HCT116 (cell line): Measurements from ENCODE around the gene SLC6A6. TPM values are rescaled to one million over a fixed set of nuclear protein-coding genes. Genes with fewer than 3 reads are reported as not detected.

Experiments used
- ATAC-seq: fragments of 200-7000 bp; cut with Tn5 transposase; 2 replicates; pipeline ENCODE4 v1.9.1; 2020; ENCODE audit warnings: mild to moderate bottlenecking, moderate library complexity
- BruUV-seq: library from RNA; stranded (reverse); fragments of 400-500 nt; replicated peaks from 2 replicates; lab custom pipeline; 2021; lab: Mats Ljungman, UMichigan
- CTCF ChIA-PET: fragments of 300-600 bp; sonication (Branson Sonifier 250); formaldehyde crosslinking; loops from one replicate; lab custom pipeline; 2021; ENCODE audit warnings: antibody characterized with exemption; lab: Charles Lee
- POLR2A ChIA-PET: fragments of 300-600, 350-600 bp; sonication (Branson Sonifier 250); formaldehyde crosslinking; loops from one replicate; lab custom pipeline; 2021; ENCODE audit warnings: antibody characterized with exemption; lab: Charles Lee
- RAD21 ChIA-PET, 2 experiments: fragments of 300-600 bp; sonication (Branson Sonifier 250); formaldehyde crosslinking; loops; one replicate each; lab custom pipeline; 2023; ENCODE audit warnings: low total read pairs in 2 of 2; ENCODE audit not compliant: uncharacterized antibody in 2 of 2, unreplicated experiment in 2 of 2, low non-redundant PET in 1 of 2; lab: Charles Lee
- DNase-seq: peaks from one replicate; pipeline ENCODE4 v3.0.0-alpha.2; 2010; ENCODE audit warnings: low read depth, low spot score
- H2AFZ ChIP-seq: fragments of 200-600 bp; shearing (Covaris generic), sonication (generic); 2 replicates; pipeline ENCODE4 v1.6.1; 2017; ENCODE audit warnings: low read depth, mixed run types, mixed read lengths, antibody characterized with exemption, low read length; ENCODE audit not compliant: poor library complexity, severe bottlenecking
- H3K27ac ChIP-seq: 2 replicates; pipeline ENCODE4 v1.5.1; 2012; ENCODE audit warnings: low read depth, low read length
- H3K27me3 ChIP-seq: fragments of 200-600 bp; sonication (generic); 2 replicates; pipeline ENCODE4 v1.6.1; 2016; ENCODE audit warnings: mixed run types, low read length, mixed read lengths; ENCODE audit not compliant: insufficient read depth
- H3K36me3 ChIP-seq, 2 experiments: fragments of 200-500 bp in 1 of 2; fragments of 200-600 bp in 1 of 2; sonication (Bioruptor generic) in 1 of 2; sonication (generic) in 1 of 2; 2 replicates each; pipeline versions ENCODE4 v1.5.1 to v1.6.1; 2014 to 2016; ENCODE audit warnings: low read length in 2 of 2, inconsistent platforms in 1 of 2, mixed read lengths in 1 of 2, mixed run types in 1 of 2; ENCODE audit not compliant: insufficient read depth in 2 of 2, control insufficient read depth in 1 of 2
- H3K4me1 ChIP-seq, 2 experiments: fragments of 200-600 bp in 1 of 2; sonication (generic) in 1 of 2; 2 replicates each; pipeline versions ENCODE4 v1.5.1 to v1.6.1; 2012 to 2017; ENCODE audit warnings: low read length in 2 of 2, inconsistent platforms in 1 of 2, mild to moderate bottlenecking in 1 of 2, mixed read lengths in 1 of 2, mixed run types in 1 of 2, moderate library complexity in 1 of 2; ENCODE audit not compliant: insufficient read depth in 2 of 2, control insufficient read depth in 1 of 2
- H3K4me2 ChIP-seq: fragments of 200-600 bp; sonication (generic); 2 replicates; pipeline ENCODE4 v1.6.1; 2017; ENCODE audit warnings: mixed run types, low read length, mixed read lengths
- H3K4me3 ChIP-seq, 2 experiments: fragments of 200-600 bp in 1 of 2; sonication (generic) in 1 of 2; replicated peaks in 1 of 2; 2 replicates each; pipeline ENCODE4 v1.5.1; 2011 to 2016; ENCODE audit warnings: low read length in 2 of 2, control low read depth in 1 of 2, low read depth in 1 of 2, mild to moderate bottlenecking in 1 of 2, mixed read lengths in 1 of 2, mixed run types in 1 of 2
- H3K79me2 ChIP-seq: fragments of 200-600 bp; sonication (generic); 2 replicates; pipeline ENCODE4 v1.6.1; 2017; ENCODE audit warnings: mild to moderate bottlenecking, mixed run types, low read length, moderate library complexity, mixed read lengths; ENCODE audit not compliant: insufficient read depth
- H3K9ac ChIP-seq: fragments of 200-600 bp; sonication (generic); 2 replicates; pipeline ENCODE4 v1.6.1; 2016; ENCODE audit warnings: low read length, mixed read lengths
- H3K9me2 ChIP-seq: fragments of 200-600 bp; sonication (generic), shearing (Covaris generic); 2 replicates; pipeline ENCODE4 v1.6.1; 2017; ENCODE audit warnings: mixed run types, mild to moderate bottlenecking, moderate library complexity; ENCODE audit not compliant: insufficient read depth
- H3K9me3 ChIP-seq, 2 experiments: fragments of 200-500 bp in 1 of 2; fragments of 200-600 bp in 1 of 2; sonication (Bioruptor generic) in 1 of 2; sonication (generic) in 1 of 2; 2 replicates each; pipeline ENCODE4 v1.6.1; 2014 to 2017; ENCODE audit warnings: low read length in 2 of 2, mixed read lengths in 2 of 2, inconsistent platforms in 1 of 2, low read depth in 1 of 2, mild to moderate bottlenecking in 1 of 2, mixed run types in 1 of 2, moderate library complexity in 1 of 2; ENCODE audit not compliant: control insufficient read depth in 1 of 2, insufficient read depth in 1 of 2
- H4K20me1 ChIP-seq: fragments of 200-600 bp; sonication (generic), shearing (Covaris generic); 2 replicates; pipeline ENCODE4 v1.6.1; 2017; ENCODE audit warnings: mixed run types, mild to moderate bottlenecking, moderate library complexity; ENCODE audit not compliant: insufficient read depth
- CEBPB ChIP-seq: IDR thresholded peaks from 2 replicates; pipeline ENCODE4 v1.6.1; 2012; ENCODE audit warnings: low read depth
- CTCF ChIP-seq, 3 experiments: fragments of 200-600 bp in 1 of 3; sonication (generic) in 1 of 3; IDR thresholded peaks in 2 of 3; conservative IDR thresholded peaks in 1 of 3; 2 replicates each; pipeline ENCODE4 v1.5.1; 2012 to 2017; ENCODE audit warnings: low read depth in 2 of 3, low read length in 2 of 3, antibody characterized with exemption in 1 of 3, borderline replicate concordance in 1 of 3, control low read depth in 1 of 3, mild to moderate bottlenecking in 1 of 3, mixed read lengths in 1 of 3, mixed run types in 1 of 3, moderate library complexity in 1 of 3; ENCODE audit not compliant: insufficient read depth in 1 of 3
- ELF1 ChIP-seq: IDR thresholded peaks from 2 replicates; pipeline ENCODE4 v1.6.1; 2012; ENCODE audit warnings: low read depth, borderline replicate concordance
- intact Hi-C: fragments of 100-400 bp; cut with micrococcal nuclease; formaldehyde crosslinking; loops from 2 replicates; pipeline ENCODE4 v1.10.0; 2022
- total RNA-seq: library from RNA; stranded (reverse); gene quantifications from one replicate; pipeline ENCODE4 v1.2.1, GENCODE V29; 2021; ENCODE audit not compliant: unreplicated experiment
- TF ChIP-seq, protein P1 (sequence below): IDR thresholded peaks from 2 replicates; pipeline ENCODE4 v1.6.1; 2012
- TF ChIP-seq, protein P2 (sequence below): IDR thresholded peaks from 2 replicates; pipeline ENCODE4 v1.6.1; 2012; ENCODE audit warnings: low read depth

Gene SLC6A6
- total RNA-seq, 1 experiment from 2014 or later = 36.3 TPM

GRCh38 chr3:14478956-14479550 is 76.6 kb downstream of the SLC6A6 start:
- Histone ChIP-seq H3K9me2 (no peaks in the 10 kb centered on the region), H3K27ac (no peak overlapping the region), H4K20me1 (no peaks in the 10 kb centered on the region), H3K36me3 (peaks cover 28 to 33% of the 10 kb centered on the region in 2 experiments; a peak in 3 of 4 replicates), H3K4me1 (no peaks in the 10 kb centered on the region), H3K9me3 (no peaks in the 10 kb centered on the region), H3K79me2 (no peaks in the 10 kb centered on the region), H3K9ac (no peak overlapping the region)
- intact Hi-C loops = no loop called here
- BruUV-seq = no TSS peak
- ATAC-seq = no peak
- RAD21 ChIA-PET = no interaction called here
- POLR2A ChIA-PET = no interaction called here
- CTCF ChIA-PET = no interaction called here
- TF ChIP-seq CEBPB = no peak
- TF ChIP-seq, protein P1, sequence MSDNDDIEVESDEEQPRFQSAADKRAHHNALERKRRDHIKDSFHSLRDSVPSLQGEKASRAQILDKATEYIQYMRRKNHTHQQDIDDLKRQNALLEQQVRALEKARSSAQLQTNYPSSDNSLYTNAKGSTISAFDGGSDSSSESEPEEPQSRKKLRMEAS = no peak
- TF ChIP-seq CTCF (IDR thresholded peaks at IDR 0.05 in 2 of 3, conservative IDR thresholded peaks at IDR 0.05 in 1 of 3; ENCODE audit: borderline replicate concordance in 1 of 3, insufficient read depth in 1 of 3, low read depth in 2 of 3, low read length in 2 of 3) = no peak
- TF ChIP-seq ELF1 = no peak
- TF ChIP-seq, protein P2, sequence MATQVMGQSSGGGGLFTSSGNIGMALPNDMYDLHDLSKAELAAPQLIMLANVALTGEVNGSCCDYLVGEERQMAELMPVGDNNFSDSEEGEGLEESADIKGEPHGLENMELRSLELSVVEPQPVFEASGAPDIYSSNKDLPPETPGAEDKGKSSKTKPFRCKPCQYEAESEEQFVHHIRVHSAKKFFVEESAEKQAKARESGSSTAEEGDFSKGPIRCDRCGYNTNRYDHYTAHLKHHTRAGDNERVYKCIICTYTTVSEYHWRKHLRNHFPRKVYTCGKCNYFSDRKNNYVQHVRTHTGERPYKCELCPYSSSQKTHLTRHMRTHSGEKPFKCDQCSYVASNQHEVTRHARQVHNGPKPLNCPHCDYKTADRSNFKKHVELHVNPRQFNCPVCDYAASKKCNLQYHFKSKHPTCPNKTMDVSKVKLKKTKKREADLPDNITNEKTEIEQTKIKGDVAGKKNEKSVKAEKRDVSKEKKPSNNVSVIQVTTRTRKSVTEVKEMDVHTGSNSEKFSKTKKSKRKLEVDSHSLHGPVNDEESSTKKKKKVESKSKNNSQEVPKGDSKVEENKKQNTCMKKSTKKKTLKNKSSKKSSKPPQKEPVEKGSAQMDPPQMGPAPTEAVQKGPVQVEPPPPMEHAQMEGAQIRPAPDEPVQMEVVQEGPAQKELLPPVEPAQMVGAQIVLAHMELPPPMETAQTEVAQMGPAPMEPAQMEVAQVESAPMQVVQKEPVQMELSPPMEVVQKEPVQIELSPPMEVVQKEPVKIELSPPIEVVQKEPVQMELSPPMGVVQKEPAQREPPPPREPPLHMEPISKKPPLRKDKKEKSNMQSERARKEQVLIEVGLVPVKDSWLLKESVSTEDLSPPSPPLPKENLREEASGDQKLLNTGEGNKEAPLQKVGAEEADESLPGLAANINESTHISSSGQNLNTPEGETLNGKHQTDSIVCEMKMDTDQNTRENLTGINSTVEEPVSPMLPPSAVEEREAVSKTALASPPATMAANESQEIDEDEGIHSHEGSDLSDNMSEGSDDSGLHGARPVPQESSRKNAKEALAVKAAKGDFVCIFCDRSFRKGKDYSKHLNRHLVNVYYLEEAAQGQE = no peak
- TF ChIP-seq, all 23 proteins: peak for 0
- DNase-seq = no peak
- Histone ChIP-seq H3K4me2 (no peak overlapping the region), H3K4me3 (no peak overlapping the region), H3K27me3 (no peaks in the 10 kb centered on the region), H2AFZ (no peak overlapping the region)
